Measurements from ENCODE around the gene CYP24A1. TPM values are rescaled to one million over a fixed set of nuclear protein-coding genes. Genes with fewer than 3 reads are reported as not detected.

The CYP24A1 gene
- total and polyA plus RNA-seq, 2 donors (not counting 1 experiment from before 2014, with no cell fraction given): not detected

GRCh38 chr20:54122189-54122588 is 51.6 kb downstream of the CYP24A1 start:
- H3K36me3 ChIP-seq (replicated peaks in 1 of 2; ENCODE audit: control extremely low read depth in 1 of 2, control insufficient read depth in 1 of 2, extremely low read depth in 1 of 2, insufficient read depth in 2 of 2, low read length in 1 of 2): no peaks in the 10 kb centered on the region
- no peak overlapping the region for H3K9ac ChIP-seq (ENCODE audit: low read length)
- H3K27me3 Mint-ChIP-seq: no peaks in the 10 kb centered on the region
- no peak overlapping the region for H3K4me2 ChIP-seq (replicated peaks; ENCODE audit: low read depth, low read length, poor library complexity, severe bottlenecking)
- no CpG with 5 or more reads among the region's 1 CpG for WGBS (ENCODE audit: insufficient coverage)
- no peak overlapping the region for H2AFZ ChIP-seq (ENCODE audit: insufficient read depth, low read depth, low read length, poor library complexity, severe bottlenecking)
- H4K20me1 ChIP-seq (ENCODE audit: control insufficient read depth, insufficient read depth, low read length, poor library complexity, severe bottlenecking): no peaks in the 10 kb centered on the region
- H3K9me3 ChIP-seq (ENCODE audit: control extremely low read depth in 1 of 3, control insufficient read depth in 2 of 3, insufficient read depth in 1 of 3, low read length in 2 of 3): no peaks in the 10 kb centered on the region
- H3K4me3 ChIP-seq (ENCODE audit: control extremely low read depth in 1 of 5, extremely low read depth in 1 of 5, insufficient read depth in 1 of 5, low read depth in 2 of 5, low read length in 4 of 5): no peak overlapping the region
- intact Hi-C loops (cut with micrococcal nuclease): no loop called here
- no peaks in the 10 kb centered on the region for H3K9me3 Mint-ChIP-seq (ENCODE audit: insufficient read depth)
- H3K79me2 ChIP-seq (ENCODE audit: control insufficient read depth, insufficient read depth, low read length): no peaks in the 10 kb centered on the region
- DNase-seq (no peak), ATAC-seq (ENCODE audit: low read depth) (no peak)
- TF ChIP-seq CTCF (IDR thresholded peaks at IDR 0.05) (no peak), EZH2 (IDR thresholded peaks at IDR 0.05; ENCODE audit: borderline replicate concordance, insufficient read depth, low read depth, low read length, poor library complexity, severe bottlenecking) (no peak)
- H3K4me1 ChIP-seq (ENCODE audit: control insufficient read depth in 2 of 2, insufficient read depth in 2 of 2, low read length in 2 of 2): no peaks in the 10 kb centered on the region
- H3K27ac Mint-ChIP-seq: no peak overlapping the region
- peaks cover 3% of the 10 kb centered on the region for H3K4me1 Mint-ChIP-seq
- H3K27ac ChIP-seq (ENCODE audit: low read length in 2 of 2): no peak overlapping the region
- POLR2A ChIA-PET: no interaction called here
- H3K4me3 Mint-ChIP-seq: no peak overlapping the region
- no peaks in the 10 kb centered on the region for H3K27me3 ChIP-seq (replicated peaks in 1 of 4; ENCODE audit: control extremely low read depth in 1 of 4, control insufficient read depth in 3 of 4, insufficient read depth in 4 of 4, low read length in 3 of 4)
- CTCF ChIA-PET: no interaction called here

GRCh38 chr20:54119744-54120143 is 54.0 kb downstream of the CYP24A1 start:
- H3K27ac Mint-ChIP-seq: no peak overlapping the region
- no peaks in the 10 kb centered on the region for H3K27me3 ChIP-seq (replicated peaks in 1 of 4; ENCODE audit: control extremely low read depth in 1 of 4, control insufficient read depth in 3 of 4, insufficient read depth in 4 of 4, low read length in 3 of 4)
- intact Hi-C loops (cut with micrococcal nuclease): no loop called here
- WGBS (ENCODE audit: insufficient coverage): 82% methylated on average over 2 of the region's 2 CpGs
- ATAC-seq (ENCODE audit: low read depth) (no peak), DNase-seq (no peak)
- H3K4me1 Mint-ChIP-seq: peaks cover 3% of the 10 kb centered on the region
- no peaks in the 10 kb centered on the region for H3K36me3 ChIP-seq (replicated peaks in 1 of 2; ENCODE audit: control extremely low read depth in 1 of 2, control insufficient read depth in 1 of 2, extremely low read depth in 1 of 2, insufficient read depth in 2 of 2, low read length in 1 of 2)
- CTCF ChIA-PET: no interaction called here
- no peak overlapping the region for H3K4me3 Mint-ChIP-seq
- no peak overlapping the region for H3K4me2 ChIP-seq (replicated peaks; ENCODE audit: low read depth, low read length, poor library complexity, severe bottlenecking)
- no peaks in the 10 kb centered on the region for H3K27me3 Mint-ChIP-seq
- H3K79me2 ChIP-seq (ENCODE audit: control insufficient read depth, insufficient read depth, low read length): no peaks in the 10 kb centered on the region
- no peaks in the 10 kb centered on the region for H3K4me1 ChIP-seq (ENCODE audit: control insufficient read depth in 2 of 2, insufficient read depth in 2 of 2, low read length in 2 of 2)
- H3K27ac ChIP-seq (ENCODE audit: low read length in 2 of 2): no peak overlapping the region
- TF ChIP-seq EZH2 (IDR thresholded peaks at IDR 0.05; ENCODE audit: borderline replicate concordance, insufficient read depth, low read depth, low read length, poor library complexity, severe bottlenecking): no peak
- no peak for TF ChIP-seq CTCF (IDR thresholded peaks at IDR 0.05)
- no peaks in the 10 kb centered on the region for H3K9me3 ChIP-seq (ENCODE audit: control extremely low read depth in 1 of 3, control insufficient read depth in 2 of 3, insufficient read depth in 1 of 3, low read length in 2 of 3)
- POLR2A ChIA-PET: no interaction called here
- no peaks in the 10 kb centered on the region for H4K20me1 ChIP-seq (ENCODE audit: control insufficient read depth, insufficient read depth, low read length, poor library complexity, severe bottlenecking)
- H3K9ac ChIP-seq (ENCODE audit: low read length): no peak overlapping the region
- no peak overlapping the region for H3K4me3 ChIP-seq (ENCODE audit: control extremely low read depth in 1 of 5, extremely low read depth in 1 of 5, insufficient read depth in 1 of 5, low read depth in 2 of 5, low read length in 4 of 5)
- no peaks in the 10 kb centered on the region for H3K9me3 Mint-ChIP-seq (ENCODE audit: insufficient read depth)
- H2AFZ ChIP-seq (ENCODE audit: insufficient read depth, low read depth, low read length, poor library complexity, severe bottlenecking): no peak overlapping the region

Data from B cell (primary cell).